ENCODE measurements around the gene MTAP.

The MTAP gene

DNA sequence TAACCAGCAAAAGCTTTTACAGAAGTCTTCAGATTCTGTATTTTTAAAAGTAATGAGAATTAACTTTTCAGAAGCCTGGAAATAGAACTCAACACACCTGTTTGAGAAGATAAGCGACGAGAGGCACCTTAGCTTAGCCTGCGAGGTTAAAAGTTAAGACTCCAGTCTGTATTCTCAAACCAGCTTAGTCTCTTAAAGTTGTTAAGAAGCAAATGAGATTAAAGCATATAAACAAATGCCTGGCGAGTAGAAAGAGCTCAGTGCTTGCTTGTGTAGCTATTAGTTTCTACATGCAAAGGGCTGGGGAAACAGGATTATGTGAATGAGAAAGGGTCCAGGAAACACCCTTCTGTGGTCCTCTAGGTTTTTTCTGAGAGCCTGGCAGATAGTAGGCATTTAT is 51.7 kb downstream of the MTAP start:
- DNase-seq, result no peak

DNA sequence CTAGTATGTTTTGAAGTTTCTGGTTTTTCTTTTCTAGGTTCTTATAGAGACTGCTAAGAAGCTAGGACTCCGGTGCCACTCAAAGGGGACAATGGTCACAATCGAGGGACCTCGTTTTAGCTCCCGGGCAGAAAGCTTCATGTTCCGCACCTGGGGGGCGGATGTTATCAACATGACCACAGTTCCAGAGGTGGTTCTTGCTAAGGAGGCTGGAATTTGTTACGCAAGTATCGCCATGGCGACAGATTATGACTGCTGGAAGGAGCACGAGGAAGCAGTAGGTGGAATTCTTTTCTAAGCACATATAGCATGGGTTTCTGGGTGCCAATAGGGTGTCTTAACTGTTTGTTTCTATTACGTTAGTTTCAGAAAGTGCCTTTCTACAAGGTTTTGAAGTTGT is 52.2 kb downstream of the MTAP start:
- no peak for DNase-seq

DNA sequence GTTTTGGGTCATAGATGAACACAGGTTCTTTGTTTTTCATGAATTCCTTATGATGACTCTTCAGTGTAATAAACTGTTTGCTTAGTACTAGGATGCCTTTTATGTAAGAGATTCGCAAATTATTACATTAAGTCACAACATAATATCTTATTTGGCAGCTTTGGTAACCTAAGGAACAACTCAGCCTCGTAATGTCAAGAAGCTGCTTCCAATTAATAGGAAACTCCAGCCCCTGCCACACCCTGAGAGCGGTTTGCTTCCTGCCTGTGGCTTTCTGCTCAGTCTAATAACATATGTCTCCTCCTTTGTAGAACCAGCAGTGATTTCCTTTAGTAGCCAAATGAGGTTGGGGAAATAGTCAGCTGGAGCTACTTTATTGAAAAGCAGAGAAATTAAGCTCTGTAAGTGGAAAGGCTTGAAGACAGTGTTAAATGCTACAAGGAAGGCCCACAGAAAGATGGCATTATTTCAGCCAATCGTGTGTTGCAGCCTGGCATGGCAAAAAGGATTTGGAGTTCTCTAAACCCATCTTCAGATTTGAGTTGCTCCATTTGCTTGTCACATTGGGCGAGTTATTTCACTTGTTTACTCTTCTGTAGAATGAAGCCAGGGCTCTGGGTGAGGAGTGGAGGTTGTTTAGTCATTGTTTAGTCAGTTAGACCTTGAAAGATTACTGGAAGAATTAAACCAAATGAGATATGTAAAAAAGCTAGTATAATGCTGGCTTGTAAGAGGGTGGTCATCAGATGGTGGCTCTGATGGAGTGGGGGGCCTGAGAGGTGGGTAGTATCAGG is 54.1 kb downstream of the MTAP start:
- DNase-seq, result no peak

DNA sequence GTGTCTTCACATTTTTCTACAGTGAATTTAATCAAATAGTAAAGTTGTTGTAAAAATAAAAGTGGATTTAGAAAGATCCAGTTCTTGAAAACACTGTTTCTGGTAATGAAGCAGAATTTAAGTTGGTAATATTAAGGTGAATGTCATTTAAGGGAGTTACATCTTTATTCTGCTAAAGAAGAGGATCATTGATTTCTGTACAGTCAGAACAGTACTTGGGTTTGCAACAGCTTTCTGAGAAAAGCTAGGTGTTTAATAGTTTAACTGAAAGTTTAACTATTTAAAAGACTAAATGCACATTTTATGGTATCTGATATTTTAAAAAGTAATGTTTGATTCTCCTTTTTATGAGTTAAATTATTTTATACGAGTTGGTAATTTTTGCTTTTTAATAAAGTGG is 60.4 kb downstream of the MTAP start:
- no peak for DNase-seq

DNA sequence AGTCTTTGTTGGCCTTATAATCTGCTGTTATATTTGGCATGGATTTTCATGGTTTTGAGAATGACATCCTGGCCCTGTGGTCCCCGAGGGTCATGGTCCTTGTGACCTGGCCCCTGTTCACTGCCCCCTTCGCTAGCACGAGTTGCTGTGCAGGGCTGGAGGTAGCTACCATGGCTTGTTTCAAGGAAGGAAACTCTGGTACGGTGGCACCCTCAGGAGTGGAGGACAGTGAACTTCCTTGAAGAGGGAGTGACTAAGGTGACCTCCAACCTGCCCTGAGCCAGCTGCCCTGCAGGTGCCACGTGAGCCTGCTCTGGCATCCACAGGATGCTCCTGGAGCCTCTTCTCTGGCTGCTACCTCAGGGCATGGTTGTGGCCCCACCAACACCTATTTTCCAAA is 62.1 kb downstream of the MTAP start:
- no peak for DNase-seq

DNA sequence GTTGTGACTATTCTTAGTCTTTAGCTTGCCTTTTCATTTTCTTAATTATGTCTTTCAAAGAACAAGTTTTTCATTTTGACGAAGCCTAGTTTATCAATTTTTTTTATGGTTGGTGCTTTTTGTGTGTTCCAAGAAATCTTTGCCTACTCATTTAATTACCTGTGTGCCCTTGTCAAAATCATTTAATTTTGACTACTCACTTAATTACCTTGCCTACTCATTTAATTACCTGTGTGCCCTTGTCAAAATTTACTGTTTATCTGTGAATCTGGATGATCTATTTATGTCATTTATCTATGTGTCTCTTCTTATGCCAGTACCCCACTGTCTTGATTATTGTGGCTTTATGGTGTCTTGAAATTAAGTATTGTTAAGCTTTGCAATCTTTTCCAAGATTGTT is 63.9 kb downstream of the MTAP start:
- DNase-seq, result no peak

DNA sequence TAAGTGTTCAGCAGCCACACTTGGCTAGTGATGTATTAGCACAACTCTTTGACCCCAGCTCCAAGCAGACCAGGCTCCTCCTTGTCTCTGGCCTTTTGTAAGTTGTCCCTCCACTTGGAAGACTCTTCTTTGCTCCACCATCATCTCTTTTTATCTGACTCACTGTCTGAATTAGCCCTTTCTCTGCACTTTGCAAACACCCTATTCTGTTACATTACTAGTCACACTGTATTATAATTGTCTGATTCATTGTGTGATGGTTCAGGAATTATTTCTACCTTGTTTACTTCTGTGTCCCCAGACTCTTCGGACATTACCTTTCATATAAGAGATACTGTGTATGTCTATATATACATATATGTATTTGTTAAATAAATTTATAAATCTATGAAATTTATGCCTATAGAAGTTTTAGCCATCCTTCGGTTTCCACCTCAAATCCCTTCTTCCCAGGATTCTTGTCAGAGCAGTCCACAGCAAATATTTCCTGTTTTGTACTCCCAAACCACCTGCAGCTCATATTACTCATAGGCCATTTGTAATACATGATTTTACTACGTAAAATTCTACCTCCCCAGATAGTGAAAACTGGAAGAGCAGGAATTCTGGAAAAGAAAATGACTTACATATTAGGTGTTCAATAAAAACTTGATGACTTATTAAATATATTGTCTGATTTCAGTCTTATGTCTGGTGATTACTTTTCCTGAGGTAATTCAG is 69.0 kb downstream of the MTAP start:
- DNase-seq, result no peak

DNA sequence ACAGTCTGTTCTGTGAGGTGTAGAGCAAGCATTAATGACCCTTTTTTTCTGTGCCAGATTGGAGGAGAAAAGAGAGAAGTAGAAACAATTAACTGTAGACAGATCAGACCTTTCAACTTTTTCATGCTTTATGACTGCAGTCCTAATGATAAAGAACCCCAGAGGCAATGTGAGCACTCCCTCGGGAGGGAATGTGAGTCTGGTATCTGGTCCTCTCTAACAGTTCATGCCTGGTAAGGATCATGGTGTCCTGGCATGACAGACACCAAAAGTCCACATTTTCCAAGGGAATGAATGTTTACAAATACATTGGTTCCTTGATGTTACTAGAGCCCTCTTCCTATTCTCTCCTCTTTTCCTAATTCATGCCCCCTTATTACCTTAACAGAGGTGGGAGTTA is 70.3 kb downstream of the MTAP start:
- no peak for DNase-seq

DNA sequence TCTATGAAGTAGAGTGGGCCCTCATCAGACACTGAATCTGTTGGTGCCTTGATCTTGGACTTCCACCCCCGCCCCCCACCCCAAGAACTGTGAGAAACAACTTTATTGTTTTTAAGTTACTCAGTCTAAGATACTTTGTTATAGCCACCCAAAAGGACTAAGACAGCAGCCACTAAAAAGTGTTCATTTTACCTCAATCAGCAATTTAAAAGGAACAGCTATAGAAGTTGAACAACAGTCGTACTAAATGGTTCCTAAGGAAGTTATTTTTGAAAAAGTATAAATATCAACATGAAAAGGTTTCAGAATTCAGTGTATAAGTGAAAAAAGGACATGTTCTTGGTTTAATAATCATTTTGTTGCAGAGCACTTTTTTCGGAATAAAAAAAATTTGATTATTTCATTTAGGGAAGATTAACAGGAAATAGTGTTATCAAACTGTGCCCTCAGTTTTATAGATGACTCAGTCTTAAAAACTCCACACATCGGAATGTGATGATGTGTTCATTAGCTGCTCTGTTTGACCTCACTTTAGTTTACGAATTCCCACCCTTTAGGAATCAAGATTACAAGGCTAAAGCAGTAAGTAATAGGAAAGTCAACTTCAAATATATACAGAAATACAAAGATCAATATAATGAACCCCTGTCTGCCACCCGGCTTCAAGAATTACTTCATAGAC is 71.2 kb downstream of the MTAP start:
- no peak for DNase-seq

DNA sequence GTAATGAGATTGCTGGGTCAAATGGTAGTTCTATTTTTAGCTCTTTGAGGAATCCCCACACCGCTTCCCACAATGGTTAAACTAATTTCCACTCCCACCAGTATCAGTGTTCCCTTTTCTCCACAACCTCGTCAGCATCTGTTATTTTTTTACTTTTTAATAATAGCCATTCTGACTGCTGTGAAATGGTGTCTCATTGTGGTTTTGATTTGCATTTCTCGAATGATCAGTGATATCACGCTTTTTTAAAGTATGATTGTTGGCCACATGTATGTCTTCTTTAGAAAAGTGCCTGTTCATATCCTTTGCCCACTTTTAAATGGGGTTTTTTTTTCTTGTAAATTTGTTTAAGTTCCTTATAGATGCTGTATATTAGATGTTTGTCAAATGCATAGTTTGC is 73.5 kb downstream of the MTAP start:
- DNase-seq, result no peak

DNA sequence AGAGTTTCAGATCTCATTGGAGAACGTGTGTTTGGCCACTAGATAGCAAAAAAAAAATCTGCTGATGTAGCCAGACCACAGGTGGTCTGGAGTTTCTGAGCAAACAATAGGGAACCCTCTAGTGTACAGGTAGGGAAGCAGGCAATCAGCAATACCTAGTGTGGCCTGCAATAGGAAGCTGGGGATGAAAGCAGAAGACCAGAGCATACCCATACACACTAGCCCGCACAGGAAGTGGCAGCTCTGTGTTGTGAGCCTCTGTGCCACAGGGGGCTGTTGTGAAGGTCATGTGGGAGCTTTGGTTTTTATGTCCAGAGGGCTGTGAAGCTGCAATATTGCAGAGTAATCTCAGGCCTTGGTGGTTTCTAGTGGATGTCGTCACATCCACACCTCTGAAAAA is 81.2 kb downstream of the MTAP start:
- no peak for DNase-seq

DNA sequence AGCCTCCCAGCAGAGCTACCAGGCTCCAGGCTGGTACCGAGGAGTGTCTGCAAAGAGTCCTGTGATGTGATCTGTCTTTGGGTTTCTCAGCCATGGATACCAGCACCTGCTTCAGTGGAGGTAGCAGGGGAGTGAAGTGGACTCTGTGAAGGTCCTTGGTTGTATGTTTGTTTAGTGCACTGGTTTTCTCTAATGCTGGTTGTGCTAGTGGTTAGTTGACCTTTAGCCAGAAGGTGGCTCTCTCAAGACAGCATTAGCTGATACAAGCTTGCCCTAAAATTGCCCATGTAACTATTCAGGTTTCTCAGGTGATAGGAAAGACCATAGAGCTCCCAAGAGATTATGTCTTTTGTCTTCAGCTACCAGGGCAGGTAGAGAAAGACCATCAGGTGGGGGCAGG is 87.2 kb downstream of the MTAP start:
- no peak for DNase-seq

DNA sequence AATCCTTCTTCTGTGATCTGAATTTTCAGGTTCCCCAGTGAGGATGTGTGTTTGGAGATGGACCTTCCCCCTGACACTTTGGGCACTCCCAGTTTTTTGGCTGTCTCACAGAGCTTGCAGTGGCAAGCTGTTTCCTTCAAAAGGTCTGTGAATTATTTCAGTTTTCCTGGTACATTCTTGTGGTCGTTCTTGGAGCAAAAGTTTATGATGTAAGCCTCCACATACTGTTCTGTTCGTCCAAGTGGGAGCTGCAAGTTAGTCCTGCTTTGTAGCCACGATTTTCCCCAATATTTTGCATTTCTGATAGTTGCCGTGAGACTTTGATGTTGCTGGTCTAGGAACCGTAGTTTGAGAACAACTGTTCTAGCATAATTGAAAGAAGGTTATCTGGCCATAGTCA is 88.3 kb downstream of the MTAP start:
- no peak for DNase-seq

DNA sequence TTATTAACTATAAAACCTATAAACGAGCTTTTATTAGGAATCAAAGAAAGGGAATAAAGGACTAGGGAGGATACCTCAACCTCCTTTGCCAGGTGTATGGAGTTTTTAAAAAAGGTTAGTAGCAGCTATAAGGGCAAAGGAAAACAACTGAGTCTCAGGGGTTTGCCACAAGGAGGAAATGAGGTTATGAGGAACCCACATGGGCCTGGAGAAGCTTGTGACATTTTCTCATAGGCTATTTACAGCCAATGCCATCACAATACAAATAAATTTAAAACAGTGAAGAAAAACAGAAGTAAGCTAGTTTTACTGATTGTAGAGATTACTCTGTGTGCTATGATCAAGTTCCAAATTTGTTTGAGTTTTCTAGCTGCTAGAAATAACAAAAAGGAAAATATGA is 99.1 kb downstream of the MTAP start:
- no peak for DNase-seq

DNA sequence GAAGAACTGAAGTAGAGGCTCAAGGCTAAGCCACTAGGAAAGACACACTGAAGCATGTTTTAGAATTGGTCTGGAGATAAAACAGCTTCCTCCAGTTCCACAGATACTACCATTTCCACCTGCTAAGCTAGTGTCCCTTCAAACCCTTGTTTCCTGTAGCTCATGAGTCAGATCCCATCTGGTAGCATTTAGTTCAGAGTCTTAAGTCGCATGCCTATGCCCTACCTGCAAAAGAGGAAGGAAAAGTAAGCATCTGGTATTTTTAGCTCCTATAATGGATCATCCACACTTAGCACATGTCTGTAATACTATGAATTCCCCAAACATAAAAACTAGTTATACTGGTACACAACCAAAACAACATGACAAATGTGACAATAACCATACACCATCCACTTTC is 99.7 kb downstream of the MTAP start:
- peak; percentile 32 for DNase-seq

DNA sequence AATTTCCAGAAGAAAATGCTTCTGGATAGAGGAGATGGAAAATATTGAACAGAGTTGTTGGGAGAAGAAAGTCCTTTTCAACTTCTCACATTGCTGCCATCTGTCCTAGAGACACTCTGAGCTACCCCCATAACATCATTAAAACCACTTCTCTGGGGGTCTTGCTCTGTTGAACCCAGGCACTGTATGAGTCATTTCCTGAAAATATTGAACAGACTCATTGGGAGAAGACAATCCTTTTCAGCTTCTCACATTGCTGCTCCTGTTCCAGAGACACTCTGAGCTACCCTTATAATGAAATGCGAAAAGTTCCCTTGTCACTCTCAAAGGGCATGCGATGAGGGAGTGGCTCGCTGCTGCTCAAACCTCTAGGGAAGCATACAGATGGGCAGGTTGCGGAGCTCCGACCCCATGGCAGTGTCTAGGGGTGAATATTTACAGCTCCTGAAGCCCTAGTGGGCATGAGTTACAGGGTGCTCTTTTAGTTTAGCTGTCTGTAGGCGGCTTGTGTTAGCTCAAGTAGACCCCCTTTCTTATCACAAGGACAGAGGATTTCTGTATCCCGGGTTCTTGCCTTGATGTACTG is 101.0 kb downstream of the MTAP start:
- no peak for DNase-seq

DNA sequence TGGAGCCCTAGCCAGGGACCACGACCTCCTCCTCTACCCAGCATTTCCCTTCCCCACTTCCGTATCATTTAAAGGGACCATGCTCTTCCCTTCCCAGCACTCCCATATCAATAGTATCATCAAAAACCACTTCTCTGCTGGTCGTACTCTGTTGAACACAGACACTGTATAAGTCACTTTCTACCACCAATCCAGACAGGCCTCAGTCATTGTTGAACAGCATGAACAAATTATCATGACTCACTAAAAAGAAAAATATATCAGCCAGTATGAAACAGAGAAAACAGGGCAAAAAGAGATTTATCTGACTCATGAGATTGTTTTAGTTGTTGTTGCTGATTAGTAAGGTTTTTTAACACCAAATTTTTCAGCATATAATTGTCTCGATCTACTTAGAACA is 101.9 kb downstream of the MTAP start:
- DNase-seq, result no peak

DNA sequence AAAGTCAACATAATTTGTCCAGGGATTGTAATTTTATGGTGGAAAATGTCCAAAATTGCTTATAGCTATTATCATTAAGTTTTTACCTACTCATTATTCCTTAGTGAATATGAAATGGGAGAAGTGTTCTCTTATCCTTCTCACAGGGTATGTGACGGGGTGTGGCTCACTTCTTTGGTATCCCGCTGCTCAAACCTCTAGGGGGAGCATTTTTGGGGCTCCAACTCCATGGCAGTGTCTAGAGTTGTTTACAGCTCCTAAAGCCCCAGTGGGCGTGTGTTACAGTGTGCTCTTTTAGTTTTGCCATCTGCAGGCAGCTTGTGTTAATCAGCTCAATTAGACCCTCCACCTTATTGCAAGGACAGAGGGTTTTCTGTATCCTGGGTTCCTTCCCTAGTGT is 102.3 kb downstream of the MTAP start:
- no peak for DNase-seq

DNA sequence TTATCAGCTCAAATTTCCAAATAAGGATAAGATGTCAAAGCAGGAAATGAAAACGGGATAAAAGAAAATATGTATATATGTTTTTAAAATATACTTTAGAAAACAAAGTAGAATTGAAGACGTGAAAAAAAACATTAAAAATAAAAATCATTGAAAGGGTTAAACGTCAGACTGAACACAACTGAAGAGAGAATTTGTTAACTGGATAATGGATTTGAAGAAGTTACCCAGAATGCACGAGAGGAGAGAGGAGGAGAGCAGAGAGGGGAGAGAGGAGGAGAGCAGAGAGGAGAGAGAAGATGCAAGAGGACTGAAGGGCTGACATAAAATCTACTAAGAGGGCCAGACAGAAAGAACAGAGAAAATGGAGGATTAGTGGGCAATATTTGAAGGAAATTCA is 103.8 kb downstream of the MTAP start:
- no peak for DNase-seq

DNA sequence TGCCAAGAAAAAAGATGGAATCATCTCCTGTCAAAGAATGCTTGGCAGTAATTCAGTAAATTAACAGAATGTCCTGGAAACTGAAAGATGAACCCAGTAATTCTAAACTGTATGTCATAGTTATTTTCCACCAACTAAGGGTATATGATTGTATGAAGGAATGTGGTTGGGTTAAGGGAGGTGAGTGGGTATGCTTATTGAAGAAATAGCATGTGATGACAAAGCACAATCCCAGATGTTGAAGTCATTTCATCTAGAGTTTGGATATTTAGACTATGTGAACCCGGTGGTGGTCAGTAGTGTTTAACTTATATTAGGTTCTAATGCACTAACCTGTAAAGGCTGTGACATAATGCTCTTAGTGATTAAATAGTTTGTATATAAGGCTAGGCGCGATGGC is 104.4 kb downstream of the MTAP start:
- DNase-seq, result no peak

DNA sequence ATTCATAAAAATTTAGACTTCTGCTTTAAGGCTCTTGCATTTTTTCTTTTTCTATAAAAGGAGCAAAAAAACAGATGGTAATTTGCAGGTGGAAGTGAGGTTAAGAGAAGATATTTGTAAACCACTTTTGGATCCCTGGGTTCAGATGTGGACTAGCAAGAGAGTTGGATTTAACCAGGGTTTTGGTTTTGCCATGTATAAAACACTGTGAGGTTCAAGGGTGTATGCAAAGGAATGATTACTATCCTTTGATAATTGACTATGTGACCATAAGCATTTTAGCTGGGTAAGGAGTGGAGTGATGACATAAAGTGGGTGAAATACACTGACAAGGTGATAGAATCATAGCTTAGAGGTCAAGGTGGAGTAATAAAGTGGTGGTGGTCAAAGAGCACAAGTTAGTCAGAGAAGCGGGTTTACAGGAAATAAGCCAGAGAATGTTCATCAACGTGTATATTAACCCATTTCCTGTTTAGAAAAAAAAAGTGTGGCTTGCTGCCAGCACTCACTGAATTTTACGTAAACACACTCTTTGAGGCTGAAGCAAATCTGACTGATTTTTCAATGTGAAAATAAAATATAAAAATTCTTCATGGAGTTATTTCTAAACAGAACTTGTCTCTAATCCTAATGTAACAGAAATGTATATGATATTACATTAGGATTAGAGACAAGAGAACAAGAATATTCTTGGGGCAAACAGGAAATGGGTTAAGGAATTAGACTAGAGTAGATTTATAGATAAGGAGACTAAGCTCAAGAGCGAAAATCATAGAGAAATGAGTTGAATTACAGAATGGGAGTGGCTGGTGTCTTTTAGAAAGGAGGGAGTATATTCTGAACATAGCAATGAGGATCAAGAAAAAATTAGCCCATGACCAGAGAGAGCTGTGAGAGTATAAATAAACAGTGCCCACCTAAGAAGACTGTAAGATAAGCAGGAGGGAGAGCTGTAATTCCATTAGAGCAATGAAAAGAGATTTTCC is 117.2 kb downstream of the MTAP start:
- no peak for DNase-seq

DNA sequence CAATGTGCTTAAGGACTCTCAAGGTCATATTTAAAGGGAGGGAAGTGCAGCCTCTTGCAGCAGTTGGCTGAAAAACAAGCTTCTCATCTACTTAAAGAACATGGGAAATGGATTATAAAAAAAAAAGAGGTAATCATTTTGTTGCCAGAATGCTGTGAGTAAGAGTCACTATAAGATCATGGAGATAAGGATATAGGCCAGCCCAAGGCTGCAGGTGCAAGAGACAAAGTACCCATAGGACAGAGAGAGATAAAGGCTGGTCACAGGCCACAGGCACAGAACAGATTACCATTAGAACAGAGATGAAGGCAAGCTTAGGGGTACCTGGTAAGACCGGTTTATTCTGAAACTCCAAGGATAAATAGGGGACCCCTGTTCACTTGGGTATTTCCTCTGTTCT is 121.3 kb downstream of the MTAP start:
- no peak for DNase-seq

DNA sequence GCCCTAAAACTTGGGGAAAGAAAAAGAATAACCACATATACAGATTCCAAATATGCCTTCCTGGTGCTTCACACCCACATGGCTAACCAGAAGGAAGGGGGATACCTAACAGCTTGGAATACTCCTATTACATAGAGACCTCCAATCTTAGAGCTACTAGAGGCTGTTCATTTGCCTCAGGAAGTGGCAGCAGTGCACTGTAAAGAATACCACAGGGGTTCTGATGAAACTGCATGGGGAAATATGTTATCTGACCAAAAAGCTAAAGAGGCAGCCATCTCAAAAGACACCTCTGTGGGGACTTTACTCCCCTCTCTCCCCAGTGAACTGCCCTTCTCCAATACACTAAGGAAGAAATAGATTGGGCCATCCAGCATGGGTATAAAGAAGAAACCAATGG is 125.3 kb downstream of the MTAP start:
- no peak for DNase-seq
